Loucy (cell line): Measurements from ENCODE around the gene CCDC9B.

Experiments used
- H2AFZ ChIP-seq: fragments of 200-600 bp; sonication (generic); 2 replicates; pipeline ENCODE4 v1.6.0; 2016; ENCODE audit warnings: antibody characterized with exemption, mild to moderate bottlenecking, low read length, moderate library complexity
- H3F3A ChIP-seq: fragments of 200-600 bp; 2 replicates; pipeline ENCODE4 v1.6.0; 2016; ENCODE audit warnings: antibody characterized with exemption, low read depth, mild to moderate bottlenecking
- H3K27me3 ChIP-seq: fragments of 200-600 bp; sonication (generic); 2 replicates; pipeline ENCODE4 v1.6.1; 2014; ENCODE audit warnings: low read length, mild to moderate bottlenecking; ENCODE audit not compliant: insufficient read depth, poor library complexity, severe bottlenecking
- H3K36me3 ChIP-seq: fragments of 200-600 bp; sonication (generic); 2 replicates; pipeline ENCODE4 v1.6.1; 2016; ENCODE audit warnings: low read length; ENCODE audit not compliant: insufficient read depth
- H3K4me1 ChIP-seq: fragments of 200-600 bp; sonication (generic); 2 replicates; pipeline ENCODE4 v1.5.1; 2014; ENCODE audit warnings: low read length, mild to moderate bottlenecking; ENCODE audit not compliant: insufficient read depth, poor library complexity, severe bottlenecking
- H3K4me2 ChIP-seq: fragments of 200-600 bp; sonication (generic); 2 replicates; pipeline ENCODE4 v1.6.0; 2014; ENCODE audit warnings: antibody characterized with exemption, low read length, low read depth, mild to moderate bottlenecking; ENCODE audit not compliant: poor library complexity, severe bottlenecking
- H3K4me3 ChIP-seq: fragments of 200-600 bp; sonication (generic); 2 replicates; pipeline ENCODE4 v1.5.1; 2014; ENCODE audit warnings: low read length, mild to moderate bottlenecking, mixed read lengths; ENCODE audit not compliant: poor library complexity, severe bottlenecking
- H3K79me2 ChIP-seq: fragments of 200-600 bp; sonication (generic); 2 replicates; pipeline ENCODE4 v1.6.1; 2014; ENCODE audit warnings: low read length; ENCODE audit not compliant: insufficient read depth
- H3K9ac ChIP-seq: fragments of 200-600 bp; sonication (generic); 2 replicates; pipeline ENCODE4 v1.6.0; 2014; ENCODE audit warnings: mild to moderate bottlenecking, low read depth, low read length, moderate library complexity; ENCODE audit not compliant: poor library complexity, severe bottlenecking
- H3K9me2 ChIP-seq: fragments of 200-600 bp; sonication (generic); replicated peaks from 2 replicates; pipeline ENCODE4 v1.6.1; 2016; ENCODE audit warnings: low read depth, low read length, mixed read lengths
- H3K9me3 ChIP-seq: fragments of 200-600 bp; sonication (generic); 2 replicates; pipeline ENCODE4 v1.6.1; 2014; ENCODE audit warnings: mild to moderate bottlenecking, antibody characterized with exemption, low read length, low read depth; ENCODE audit not compliant: insufficient read depth
- H4K20me1 ChIP-seq: fragments of 200-600 bp; sonication (generic); 2 replicates; pipeline ENCODE4 v1.6.0; 2014; ENCODE audit warnings: antibody characterized with exemption, low read length, mild to moderate bottlenecking; ENCODE audit not compliant: insufficient read depth, poor library complexity, severe bottlenecking
- EZH2phosphoT487 ChIP-seq: fragments of 200-600 bp; IDR thresholded peaks from 2 replicates; pipeline ENCODE4 v1.6.1; 2018; ENCODE audit warnings: antibody characterized with exemption, mild to moderate bottlenecking, moderate library complexity, borderline replicate concordance
- TF ChIP-seq, protein P1 (sequence below): fragments of 200-600 bp; sonication (generic); conservative IDR thresholded peaks from 2 replicates; pipeline ENCODE4 v1.5.1; 2014; ENCODE audit warnings: mild to moderate bottlenecking, antibody characterized with exemption, low read length

CCDC9B gene

DNA sequence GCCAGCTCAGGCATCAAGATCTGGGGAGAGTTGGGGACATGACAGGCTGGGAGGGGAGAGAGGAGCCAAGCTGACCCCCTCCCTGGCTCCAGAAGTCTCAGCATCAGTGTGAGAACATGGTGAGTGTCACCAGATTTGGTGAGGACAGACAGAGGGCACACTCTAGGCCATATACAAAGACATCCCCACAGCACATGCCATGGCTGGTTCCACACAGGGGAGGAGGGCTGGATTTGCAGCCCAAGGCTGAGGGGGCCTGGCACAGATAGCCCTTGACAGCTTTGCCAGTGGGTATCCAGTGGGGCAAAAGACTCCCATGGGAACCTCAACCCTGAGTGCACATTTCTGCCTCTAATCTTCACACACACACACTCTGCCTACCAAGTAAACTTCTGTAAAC is 47.7 kb downstream of the CCDC9B start:
- Histone ChIP-seq H3K4me3 (no peak overlapping the region), H3K79me2 (no peaks in the 10 kb centered on the region), H4K20me1 (no peaks in the 10 kb centered on the region), H3K27me3 (no peaks in the 10 kb centered on the region), H3K9ac (no peak overlapping the region), H3K4me2 (no peak overlapping the region), H3K9me3 (no peaks in the 10 kb centered on the region), H3F3A (no peaks in the 10 kb centered on the region), H3K36me3 (no peaks in the 10 kb centered on the region; the same call in 1 of the 2 replicates), H3K9me2 (no peaks in the 10 kb centered on the region), H2AFZ (no peak overlapping the region), H3K4me1 (peaks cover 4% of the 10 kb centered on the region)
- TF ChIP-seq, protein P1, sequence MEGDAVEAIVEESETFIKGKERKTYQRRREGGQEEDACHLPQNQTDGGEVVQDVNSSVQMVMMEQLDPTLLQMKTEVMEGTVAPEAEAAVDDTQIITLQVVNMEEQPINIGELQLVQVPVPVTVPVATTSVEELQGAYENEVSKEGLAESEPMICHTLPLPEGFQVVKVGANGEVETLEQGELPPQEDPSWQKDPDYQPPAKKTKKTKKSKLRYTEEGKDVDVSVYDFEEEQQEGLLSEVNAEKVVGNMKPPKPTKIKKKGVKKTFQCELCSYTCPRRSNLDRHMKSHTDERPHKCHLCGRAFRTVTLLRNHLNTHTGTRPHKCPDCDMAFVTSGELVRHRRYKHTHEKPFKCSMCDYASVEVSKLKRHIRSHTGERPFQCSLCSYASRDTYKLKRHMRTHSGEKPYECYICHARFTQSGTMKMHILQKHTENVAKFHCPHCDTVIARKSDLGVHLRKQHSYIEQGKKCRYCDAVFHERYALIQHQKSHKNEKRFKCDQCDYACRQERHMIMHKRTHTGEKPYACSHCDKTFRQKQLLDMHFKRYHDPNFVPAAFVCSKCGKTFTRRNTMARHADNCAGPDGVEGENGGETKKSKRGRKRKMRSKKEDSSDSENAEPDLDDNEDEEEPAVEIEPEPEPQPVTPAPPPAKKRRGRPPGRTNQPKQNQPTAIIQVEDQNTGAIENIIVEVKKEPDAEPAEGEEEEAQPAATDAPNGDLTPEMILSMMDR, result no peak
- no peak for TF ChIP-seq EZH2phosphoT487

DNA sequence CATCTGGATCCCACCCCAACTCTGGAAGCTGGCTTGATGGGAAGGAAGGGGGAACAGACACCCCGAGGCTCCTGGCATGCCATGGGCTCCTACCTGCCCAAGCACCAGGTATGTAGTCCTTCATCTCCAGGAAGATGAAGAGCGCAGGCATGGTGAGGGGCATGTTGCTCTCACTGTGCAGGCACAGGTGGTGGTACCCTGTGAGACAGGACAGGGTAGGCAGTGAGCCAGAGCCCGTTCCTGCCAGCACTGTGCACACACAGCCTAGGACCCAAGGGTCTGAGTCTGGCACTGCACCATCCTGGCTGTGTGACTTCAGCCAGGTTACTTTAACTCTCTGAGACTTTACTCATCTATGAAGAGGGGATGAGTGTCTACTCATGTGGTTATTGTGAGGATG is 48.5 kb downstream of the CCDC9B start:
- Histone ChIP-seq H3K4me3 (no peak overlapping the region), H3K79me2 (no peaks in the 10 kb centered on the region), H3K9me3 (no peaks in the 10 kb centered on the region), H3K4me1 (peaks cover 4% of the 10 kb centered on the region), H3K27me3 (no peaks in the 10 kb centered on the region), H3K9me2 (no peaks in the 10 kb centered on the region), H3K4me2 (no peak overlapping the region), H3K36me3 (no peaks in the 10 kb centered on the region; the same call in 1 of the 2 replicates), H3K9ac (no peak overlapping the region), H2AFZ (no peak overlapping the region), H3F3A (no peaks in the 10 kb centered on the region), H4K20me1 (no peaks in the 10 kb centered on the region)
- no peak for TF ChIP-seq EZH2phosphoT487
- TF ChIP-seq, protein P1, result no peak

DNA sequence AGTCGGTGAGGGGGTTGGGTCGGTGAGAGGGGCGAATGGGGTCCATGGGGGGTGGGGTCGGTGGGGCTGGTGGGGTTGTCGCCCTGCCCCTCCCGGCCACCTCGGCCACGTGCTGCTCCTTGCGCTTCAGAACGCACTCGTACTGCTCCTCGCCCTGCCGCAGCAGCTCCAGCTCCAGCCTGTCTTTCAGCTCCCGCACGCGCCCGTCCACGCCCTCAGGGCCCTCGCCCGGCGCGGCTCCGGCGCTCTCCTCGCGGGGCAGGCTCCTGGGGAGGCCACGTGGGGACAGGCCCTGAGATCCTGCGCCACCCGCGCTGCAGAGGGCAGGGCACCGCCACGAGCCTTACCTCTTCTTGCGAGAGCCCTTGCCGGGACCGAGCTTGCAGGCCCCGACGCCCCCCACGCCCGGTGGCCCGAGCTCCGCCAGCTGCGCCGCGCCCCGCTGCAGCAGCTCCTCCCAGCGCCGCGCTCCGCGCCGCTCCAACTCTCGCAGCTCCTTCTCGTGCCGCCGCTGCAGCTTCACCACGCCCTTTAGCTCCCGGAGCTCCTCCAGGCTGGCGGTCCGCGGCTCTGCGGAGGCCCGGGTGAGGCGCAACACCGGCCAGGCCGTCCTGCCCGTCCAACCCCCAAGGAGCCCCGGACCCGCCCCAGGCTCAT is 49.7 kb downstream of the CCDC9B start:
- no peaks in the 10 kb centered on the region for H3K79me2 ChIP-seq
- H3K4me3 ChIP-seq, result no peak overlapping the region
- H3K27me3 ChIP-seq, result no peaks in the 10 kb centered on the region
- no peaks in the 10 kb centered on the region for H3K9me2 ChIP-seq
- no peaks in the 10 kb centered on the region for H4K20me1 ChIP-seq
- no peak overlapping the region for H2AFZ ChIP-seq
- peaks cover 4% of the 10 kb centered on the region for H3K4me1 ChIP-seq
- no peak overlapping the region for H3K4me2 ChIP-seq
- H3K36me3 ChIP-seq, result no peaks in the 10 kb centered on the region; the same call in 1 of the 2 replicates
- TF ChIP-seq EZH2phosphoT487, result no peak
- TF ChIP-seq, protein P1, result no peak
- no peak overlapping the region for H3K9ac ChIP-seq
- no peaks in the 10 kb centered on the region for H3K9me3 ChIP-seq
- no peaks in the 10 kb centered on the region for H3F3A ChIP-seq
